OCI-LY1 (cell line): ENCODE measurements around the gene SRP14.
"Not testable (repeated sequence)": the region's sequence is repeated elsewhere in the genome, so short reads cannot be mapped to it uniquely, and the experiment has no call there.

ENCODE experiments used
- H2AFZ ChIP-seq: fragments of 200-600 bp; sonication (generic), shearing (Covaris generic); 2 replicates; pipeline ENCODE4 v1.6.0; 2014; ENCODE audit warnings: antibody characterized with exemption, mild to moderate bottlenecking, low read length
- H3F3A ChIP-seq: fragments of 200-600 bp; sonication (generic), shearing (Covaris generic); 2 replicates; pipeline ENCODE4 v1.6.0; 2014; ENCODE audit warnings: mild to moderate bottlenecking, antibody characterized with exemption, low read length, moderate library complexity; ENCODE audit not compliant: insufficient read depth
- H3K27ac ChIP-seq: fragments of 200-600 bp; sonication (generic); 2 replicates; pipeline ENCODE4 v1.5.1; 2014; ENCODE audit warnings: low read length, mixed run types, mild to moderate bottlenecking, low read depth; ENCODE audit not compliant: poor library complexity, severe bottlenecking
- H3K27me3 ChIP-seq: fragments of 200-600 bp; sonication (generic); 2 replicates; pipeline ENCODE4 v1.6.0; 2014; ENCODE audit warnings: antibody characterized with exemption, mild to moderate bottlenecking, low read length, moderate library complexity; ENCODE audit not compliant: insufficient read depth
- H3K36me3 ChIP-seq: fragments of 200-600 bp; sonication (generic); 2 replicates; pipeline ENCODE4 v1.6.1; 2014; ENCODE audit warnings: mild to moderate bottlenecking, antibody characterized with exemption, low read length, moderate library complexity, mixed read lengths; ENCODE audit not compliant: insufficient read depth
- H3K4me1 ChIP-seq: fragments of 200-600 bp; sonication (generic); 2 replicates; pipeline ENCODE4 v1.5.1; 2014; ENCODE audit warnings: mild to moderate bottlenecking, low read length, moderate library complexity; ENCODE audit not compliant: insufficient read depth, severe bottlenecking
- H3K4me2 ChIP-seq: fragments of 200-600 bp; sonication (generic), shearing (Covaris generic); 2 replicates; pipeline ENCODE4 v1.6.1; 2014; ENCODE audit warnings: low read length
- H3K4me3 ChIP-seq: fragments of 200-600 bp; sonication (generic); 2 replicates; pipeline ENCODE4 v1.5.1; 2014; ENCODE audit warnings: low read length, low read depth, mild to moderate bottlenecking, mixed read lengths; ENCODE audit not compliant: poor library complexity, severe bottlenecking
- H3K79me2 ChIP-seq: fragments of 200-600 bp; shearing (Covaris generic); 2 replicates; pipeline ENCODE4 v1.6.1; 2016; ENCODE audit warnings: mixed run types, low read length, mixed read lengths; ENCODE audit not compliant: insufficient read depth
- H3K9ac ChIP-seq: fragments of 200-600 bp; sonication (generic), shearing (Covaris generic); 2 replicates; pipeline ENCODE4 v1.6.1; 2014; ENCODE audit warnings: mild to moderate bottlenecking, low read length, mixed read lengths
- H3K9me2 ChIP-seq: fragments of 200-600 bp; sonication (generic), shearing (Covaris generic); 2 replicates; pipeline ENCODE4 v1.6.1; 2014; ENCODE audit warnings: low read depth, mild to moderate bottlenecking, low read length, mixed read lengths
- H3K9me3 ChIP-seq: fragments of 200-600 bp; shearing (Covaris generic); 2 replicates; pipeline ENCODE4 v1.6.1; 2014; ENCODE audit warnings: low read length, mixed read lengths
- H4K20me1 ChIP-seq: fragments of 200-600 bp; sonication (generic), shearing (Covaris generic); 2 replicates; pipeline ENCODE4 v1.6.0; 2016; ENCODE audit warnings: mild to moderate bottlenecking, low read length; ENCODE audit not compliant: insufficient read depth
- CTCF ChIP-seq: fragments of 200-600 bp; sonication (generic), shearing (Covaris generic); IDR thresholded peaks from 2 replicates; pipeline ENCODE4 v1.5.1; 2017; ENCODE audit warnings: mild to moderate bottlenecking, antibody characterized with exemption, low read length, moderate library complexity, mixed read lengths
- EZH2 ChIP-seq: fragments of 200-600 bp; sonication (generic), shearing (Covaris generic); IDR thresholded peaks from 2 replicates; pipeline ENCODE4 v1.8.0; 2017; ENCODE audit warnings: borderline replicate concordance, mixed run types, mild to moderate bottlenecking, antibody characterized with exemption, low read length, moderate library complexity, mixed read lengths

The SRP14 gene

GRCh38 chr15:40028853-40029252 lies 10.1 kb downstream of the SRP14 start:
- Histone ChIP-seq H3K4me1 (no peaks in the 10 kb centered on the region), H3K27ac (no peak overlapping the region), H3K9me2 (no peaks in the 10 kb centered on the region), H4K20me1 (no peaks in the 10 kb centered on the region), H3K79me2 (no peaks in the 10 kb centered on the region), H3K4me3 (no peak overlapping the region), H3F3A (no peaks in the 10 kb centered on the region; the same call in 1 of the 2 replicates), H3K27me3 (no peaks in the 10 kb centered on the region), H3K4me2 (no peak overlapping the region), H3K9ac (no peak overlapping the region), H3K9me3 (no peaks in the 10 kb centered on the region), H2AFZ (no peak overlapping the region), H3K36me3 (peaks cover 96% of the 10 kb centered on the region)
- TF ChIP-seq EZH2: no peak

GRCh38 chr15:40028193-40028592 lies 10.8 kb downstream of the SRP14 start:
- Histone ChIP-seq H3F3A (no peaks in the 10 kb centered on the region; the same call in 1 of the 2 replicates), H3K27ac (no peak overlapping the region), H2AFZ (no peak overlapping the region), H3K79me2 (no peaks in the 10 kb centered on the region), H3K4me2 (no peak overlapping the region), H4K20me1 (no peaks in the 10 kb centered on the region), H3K4me3 (no peak overlapping the region), H3K36me3 (peaks cover 97% of the 10 kb centered on the region), H3K9me2 (no peaks in the 10 kb centered on the region), H3K9ac (no peak overlapping the region), H3K4me1 (no peaks in the 10 kb centered on the region), H3K27me3 (no peaks in the 10 kb centered on the region), H3K9me3 (no peaks in the 10 kb centered on the region)
- TF ChIP-seq CTCF (no peak), EZH2 (no peak)

- peaks cover 95% of the 10 kb centered on the region for H3K36me3 ChIP-seq
- H3K4me2 ChIP-seq: no peak overlapping the region
- H3K27me3 ChIP-seq: no peaks in the 10 kb centered on the region
- H3F3A ChIP-seq: 0 out of 2 replicates have a peak, but pooled peaks cover 3% of the 10 kb centered on the region
- H3K9me2 ChIP-seq: no peaks in the 10 kb centered on the region
- peaks cover 17% of the 10 kb centered on the region for H3K9me3 ChIP-seq
- no peak overlapping the region for H3K27ac ChIP-seq
- no peaks in the 10 kb centered on the region for H3K4me1 ChIP-seq
- no peak overlapping the region for H3K4me3 ChIP-seq
- H4K20me1 ChIP-seq: no peaks in the 10 kb centered on the region
- no peaks in the 10 kb centered on the region for H3K79me2 ChIP-seq
- TF ChIP-seq CTCF: no peak
- no peak for TF ChIP-seq EZH2
- H2AFZ ChIP-seq: no peak overlapping the region
- no peak overlapping the region for H3K9ac ChIP-seq
These were observed 22.6 kb downstream of the SRP14 start for GRCh38 chr15:40016224-40016865.

GRCh38 chr15:40014390-40014789 lies 24.6 kb downstream of the SRP14 start:
- Histone ChIP-seq H3K4me3 (no peak overlapping the region), H3K79me2 (no peaks in the 10 kb centered on the region), H3F3A (0 out of 2 replicates have a peak, but pooled peaks cover 3% of the 10 kb centered on the region), H3K9me3 (peaks cover 17% of the 10 kb centered on the region), H3K27me3 (no peaks in the 10 kb centered on the region), H3K4me2 (no peak overlapping the region), H3K9me2 (no peaks in the 10 kb centered on the region), H3K27ac (no peak overlapping the region), H3K4me1 (no peaks in the 10 kb centered on the region), H2AFZ (no peak overlapping the region), H3K9ac (no peak overlapping the region), H3K36me3 (peaks cover 97% of the 10 kb centered on the region), H4K20me1 (no peaks in the 10 kb centered on the region)
- no peak for TF ChIP-seq CTCF
- TF ChIP-seq EZH2: no peak

GRCh38 chr15:40013372-40013771 lies 25.6 kb downstream of the SRP14 start:
- not testable (repeated sequence) for H2AFZ ChIP-seq, H3K9ac ChIP-seq, H3K4me2 ChIP-seq, H3K4me3 ChIP-seq, H3K27ac ChIP-seq, H3F3A ChIP-seq, H3K79me2 ChIP-seq, H3K27me3 ChIP-seq, H3K4me1 ChIP-seq, H3K9me2 ChIP-seq, H4K20me1 ChIP-seq
- Histone ChIP-seq H3K36me3 (peaks cover 97% of the 10 kb centered on the region), H3K9me3 (peaks cover 17% of the 10 kb centered on the region)
